Mammary epithelial cell (primary cell): ENCODE results near the gene PAK1IP1.

Experiments used
- EZH2 ChIP-seq: IDR thresholded peaks from 2 replicates; pipeline ENCODE4 v1.6.1; 2012; ENCODE audit warnings: low read length, inconsistent platforms, borderline replicate concordance
- TF ChIP-seq, protein P1 (sequence below), 2 donors: IDR thresholded peaks in 1 of 2; conservative IDR thresholded peaks in 1 of 2; 2 replicates each; pipeline ENCODE4 v1.5.1; 2011 to 2012; ENCODE audit warnings: inconsistent platforms in 2 of 2, low read length in 2 of 2, mild to moderate bottlenecking in 2 of 2, control low read depth in 1 of 2, low read depth in 1 of 2; ENCODE audit not compliant: insufficient read depth in 1 of 2; ENCODE audit errors: extremely low read depth in 1 of 2

DNA sequence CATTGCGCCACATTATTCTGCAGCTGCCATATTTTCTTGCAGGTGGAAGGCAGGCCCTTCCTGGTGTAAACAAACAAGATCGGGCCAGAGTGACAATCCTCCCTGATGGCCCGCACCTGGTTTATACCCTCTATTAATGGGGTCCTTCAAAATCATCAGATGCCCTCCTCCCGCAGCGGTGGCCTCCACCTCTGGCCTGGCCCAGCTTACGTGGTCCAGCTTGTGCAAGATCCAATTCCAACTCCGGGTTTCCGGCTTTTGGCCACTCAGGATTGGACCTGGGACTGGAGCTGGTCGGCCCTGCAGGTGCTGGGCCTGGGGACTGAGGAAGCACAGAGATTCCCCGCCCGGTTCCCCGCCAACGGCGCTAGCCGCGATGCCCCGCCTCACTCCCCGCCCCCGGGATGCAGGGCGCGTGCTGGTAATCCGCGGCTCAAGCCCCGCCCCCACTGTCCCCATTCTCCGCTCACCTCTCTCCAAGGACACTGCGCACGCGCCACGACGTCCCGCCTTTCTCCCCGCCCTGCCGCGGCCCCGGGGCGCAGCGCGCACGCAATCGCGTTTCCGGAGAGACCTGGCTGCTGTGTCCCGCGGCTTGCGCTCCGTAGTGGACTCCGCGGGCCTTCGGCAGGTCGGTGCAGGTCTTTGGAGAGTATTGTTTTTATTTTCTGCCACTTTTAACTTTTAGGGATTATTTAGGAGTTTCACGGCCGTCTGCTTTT, 52.6 kb downstream of the PAK1IP1 start, which contains the start of gene TMEM14B:
- TF ChIP-seq, protein P1, sequence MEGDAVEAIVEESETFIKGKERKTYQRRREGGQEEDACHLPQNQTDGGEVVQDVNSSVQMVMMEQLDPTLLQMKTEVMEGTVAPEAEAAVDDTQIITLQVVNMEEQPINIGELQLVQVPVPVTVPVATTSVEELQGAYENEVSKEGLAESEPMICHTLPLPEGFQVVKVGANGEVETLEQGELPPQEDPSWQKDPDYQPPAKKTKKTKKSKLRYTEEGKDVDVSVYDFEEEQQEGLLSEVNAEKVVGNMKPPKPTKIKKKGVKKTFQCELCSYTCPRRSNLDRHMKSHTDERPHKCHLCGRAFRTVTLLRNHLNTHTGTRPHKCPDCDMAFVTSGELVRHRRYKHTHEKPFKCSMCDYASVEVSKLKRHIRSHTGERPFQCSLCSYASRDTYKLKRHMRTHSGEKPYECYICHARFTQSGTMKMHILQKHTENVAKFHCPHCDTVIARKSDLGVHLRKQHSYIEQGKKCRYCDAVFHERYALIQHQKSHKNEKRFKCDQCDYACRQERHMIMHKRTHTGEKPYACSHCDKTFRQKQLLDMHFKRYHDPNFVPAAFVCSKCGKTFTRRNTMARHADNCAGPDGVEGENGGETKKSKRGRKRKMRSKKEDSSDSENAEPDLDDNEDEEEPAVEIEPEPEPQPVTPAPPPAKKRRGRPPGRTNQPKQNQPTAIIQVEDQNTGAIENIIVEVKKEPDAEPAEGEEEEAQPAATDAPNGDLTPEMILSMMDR (conservative IDR thresholded peaks at IDR 0.05 in 1 of 2, IDR thresholded peaks at IDR 0.05 in 1 of 2; ENCODE audit: extremely low read depth in 1 of 2, insufficient read depth in 1 of 2, low read depth in 1 of 2, low read length in 2 of 2): no peak
- TF ChIP-seq EZH2: no peak
